Frontal cortex (tissue), 4 donors: ENCODE data around the gene MAML3. TPM values are rescaled to one million over a fixed set of nuclear protein-coding genes. Genes with fewer than 3 reads are reported as not detected.

Source experiments
- DNase-seq, 2 donors: peaks; one replicate each; pipeline ENCODE4 v3.0.0; 2012; ENCODE audit warnings: low spot score in 2 of 2
- FAIRE-seq: peaks from 2 replicates; lab custom pipeline; 2012; peaks lifted over from hg19 to GRCh38; lab: Jason Lieb, UNC
- total RNA-seq: library from RNA; depleted of rRNA; stranded (reverse); fragments of >200 nt; gene quantifications from one replicate; pipeline ENCODE4 v1.2.3, GENCODE V29; 2014
- donor health status: control.
- donor health status: control.
- donor health status: control.

MAML3 gene
- total RNA-seq, 1 donor from 2014 or later = 7.7 TPM

DNA sequence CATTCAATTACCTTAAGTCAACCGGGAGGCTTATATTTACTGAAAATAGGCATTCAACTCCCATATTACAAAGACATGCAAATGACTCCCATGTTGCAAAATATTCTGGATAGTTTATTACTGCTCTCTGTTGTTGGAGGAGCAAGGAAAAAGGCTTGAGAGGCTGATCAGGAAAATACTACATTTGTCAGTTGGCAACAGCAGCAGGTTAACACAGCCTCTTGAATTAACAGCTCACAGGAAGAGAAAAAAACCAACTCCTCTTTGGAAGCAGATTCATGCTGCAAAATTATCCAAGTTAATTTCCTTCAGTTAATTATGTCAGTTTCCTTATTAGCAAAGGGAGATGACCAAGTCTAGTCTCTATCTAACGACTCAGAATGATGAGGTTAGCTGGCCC is 238.9 kb downstream of the MAML3 start:
- DNase-seq (no peak), FAIRE-seq (no peak)

- DNase-seq = no peak
- no peak for FAIRE-seq
These were observed 239.9 kb downstream of the MAML3 start for GRCh38 chr4:139913995-139914598.

GRCh38 chr4:139913398-139913990 is 240.5 kb downstream of the MAML3 start:
- FAIRE-seq = no peak
- DNase-seq = no peak

- FAIRE-seq (no peak), DNase-seq (no peak)
These were observed 241.5 kb downstream of the MAML3 start for GRCh38 chr4:139912445-139912844.

- DNase-seq (no peak), FAIRE-seq (no peak)
These were observed 243.9 kb downstream of the MAML3 start for GRCh38 chr4:139910106-139910505.

DNA sequence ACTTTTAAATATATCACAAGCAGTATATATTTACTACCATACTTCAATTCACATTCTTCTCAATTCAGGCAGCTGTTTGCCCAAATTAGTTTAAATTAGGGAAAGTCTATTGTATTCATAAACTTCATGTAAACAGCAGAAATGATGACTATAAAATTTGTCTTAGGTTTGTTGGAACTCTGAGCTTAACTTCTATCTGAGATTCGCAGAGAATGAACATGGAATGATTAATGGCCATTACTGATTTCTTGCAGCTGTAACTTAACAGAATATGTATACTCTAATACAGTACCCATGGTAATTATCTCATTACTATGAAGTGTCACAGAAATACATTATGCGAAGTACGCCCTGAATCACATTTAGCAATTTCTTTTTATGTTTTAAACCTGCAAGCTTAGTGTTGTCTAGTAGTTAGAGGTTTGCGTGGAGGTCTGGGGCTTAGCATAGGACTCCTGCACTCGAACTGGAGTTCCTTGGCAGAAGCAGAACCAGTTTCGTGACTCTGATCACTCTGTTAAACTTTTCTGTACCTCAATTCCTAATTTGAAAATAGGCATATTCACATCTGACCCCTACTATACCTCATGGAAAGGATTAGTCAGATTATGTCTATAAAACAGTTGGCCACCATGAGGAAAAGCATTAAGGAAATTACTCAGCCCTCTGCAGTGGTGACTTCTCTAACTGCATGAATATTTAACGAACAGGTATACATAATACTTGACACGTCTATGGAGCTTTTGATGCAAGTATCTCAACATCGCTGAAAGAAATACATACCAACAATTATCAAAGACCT is 245.1 kb downstream of the MAML3 start:
- FAIRE-seq (no peak), DNase-seq (no peak)

GRCh38 chr4:139907001-139907809 is 246.8 kb downstream of the MAML3 start:
- DNase-seq = no peak
- FAIRE-seq = no peak

GRCh38 chr4:139905489-139905888 is 248.5 kb downstream of the MAML3 start:
- no peak for FAIRE-seq

GRCh38 chr4:139904406-139904805 is 249.6 kb downstream of the MAML3 start:
- DNase-seq (no peak), FAIRE-seq (no peak)

More at GRCh38 chr4:139905489-139905888, 248.5 kb downstream of the MAML3 start:
- no peak for DNase-seq

DNA sequence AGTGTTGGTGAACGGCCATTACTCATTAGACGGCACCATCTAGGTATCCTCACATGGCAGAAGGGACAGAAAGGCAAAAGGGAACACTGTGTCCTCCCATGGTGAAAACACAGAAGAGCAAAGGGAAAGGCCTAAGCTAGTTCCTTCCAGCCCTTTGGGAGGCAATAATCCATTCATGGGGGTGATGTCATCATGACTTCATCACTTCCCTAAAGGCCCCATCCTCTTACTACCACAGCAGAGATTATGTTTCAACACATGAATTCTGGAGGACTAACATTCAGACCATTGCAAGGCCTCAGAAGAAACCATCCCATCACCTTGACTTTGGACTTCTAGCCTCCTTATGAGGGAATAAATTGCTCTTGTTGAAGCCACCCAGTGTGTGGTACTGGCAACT is 250.1 kb downstream of the MAML3 start:
- no peak for FAIRE-seq
- DNase-seq = no peak

GRCh38 chr4:139902321-139903320 is 251.4 kb downstream of the MAML3 start:
- DNase-seq (no peak), FAIRE-seq (no peak)

GRCh38 chr4:139901531-139902320 is 252.3 kb downstream of the MAML3 start:
- DNase-seq (no peak), FAIRE-seq (no peak)

DNA sequence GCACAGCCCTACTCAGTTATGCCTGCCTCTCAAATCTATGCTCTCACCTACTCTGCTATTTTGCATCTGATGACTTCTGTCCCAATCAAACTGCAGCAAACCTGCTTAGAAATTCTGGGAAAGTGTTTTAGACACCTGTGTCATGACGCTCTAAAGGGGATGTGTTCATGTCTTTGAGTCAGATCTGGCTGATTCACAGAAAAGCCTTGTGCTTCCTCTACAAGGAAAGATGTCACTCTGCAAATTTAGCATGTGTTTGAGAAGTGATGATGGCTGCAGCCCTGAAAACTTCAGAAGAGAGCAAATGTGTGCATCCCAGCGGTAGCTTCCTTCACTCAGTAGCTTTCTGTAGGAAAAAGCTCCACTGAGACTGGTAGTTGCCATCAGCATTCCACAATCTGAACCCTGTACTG is 253.0 kb downstream of the MAML3 start:
- DNase-seq (no peak), FAIRE-seq (no peak)

DNA sequence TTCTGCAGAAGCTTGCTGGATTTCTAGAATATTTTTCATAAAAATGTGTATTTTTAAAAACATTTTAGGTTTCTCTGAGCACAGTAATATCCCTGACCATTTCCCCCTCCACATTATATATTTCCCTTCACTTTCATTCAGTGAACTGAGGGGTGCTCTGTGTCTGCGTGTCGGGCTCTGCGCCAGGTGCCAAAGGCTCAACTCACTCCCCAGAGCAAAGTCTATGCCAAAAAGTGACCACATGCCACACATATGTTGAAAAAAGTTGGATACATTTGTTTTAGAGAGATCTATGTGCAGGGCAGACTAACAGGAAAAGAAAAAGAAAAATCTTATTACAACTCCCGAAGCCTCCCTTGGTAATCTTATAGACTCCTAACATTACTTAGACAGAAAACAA is 254.6 kb downstream of the MAML3 start:
- no peak for DNase-seq
- no peak for FAIRE-seq

DNA sequence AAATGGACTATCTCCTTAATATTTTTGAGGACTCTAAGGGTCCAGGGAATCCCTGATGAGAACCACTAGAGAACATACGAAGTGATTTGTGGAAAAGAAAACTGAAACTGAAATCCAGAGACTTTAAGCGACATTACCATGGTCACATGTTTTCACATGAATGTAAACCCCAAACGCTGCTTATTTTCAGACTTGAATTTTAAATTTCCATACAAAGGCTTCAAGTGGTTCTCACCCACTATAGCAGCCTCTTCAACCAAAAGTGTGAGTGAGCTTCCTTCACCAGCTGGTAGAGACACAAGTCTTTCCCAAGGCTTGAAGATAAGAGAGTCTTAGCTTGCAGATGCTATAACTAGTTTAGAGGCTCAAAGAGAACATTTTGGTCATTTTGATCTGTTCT is 255.7 kb downstream of the MAML3 start:
- DNase-seq = no peak
- FAIRE-seq = no peak

DNA sequence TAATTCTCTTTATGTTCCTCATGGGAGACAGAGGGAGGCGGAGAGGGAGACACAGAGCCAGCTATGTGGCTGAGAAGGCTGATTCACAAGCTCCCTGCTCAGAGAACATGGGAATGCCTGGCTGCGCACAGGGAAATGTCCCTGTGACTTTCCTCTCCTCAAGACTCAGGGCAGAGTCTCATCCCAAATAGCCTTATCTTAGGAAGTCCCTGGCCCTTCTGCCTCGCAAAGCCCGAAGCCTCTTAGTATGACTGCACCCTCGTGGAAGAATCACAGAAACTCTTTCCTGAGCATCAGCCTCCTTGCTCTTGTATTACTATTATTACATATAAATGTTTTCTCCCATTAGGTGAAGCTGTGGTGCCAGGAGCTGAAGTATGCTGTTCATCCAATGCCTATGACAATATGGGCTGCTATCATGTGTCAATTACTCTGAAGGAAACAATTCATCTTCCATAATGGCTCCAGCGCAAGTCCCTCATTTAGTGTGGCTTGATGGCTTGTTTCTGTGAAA is 257.8 kb downstream of the MAML3 start:
- FAIRE-seq (no peak), DNase-seq (no peak)

GRCh38 chr4:139893801-139894200 is 260.2 kb downstream of the MAML3 start:
- FAIRE-seq (no peak), DNase-seq (no peak)
